ENCODE data around the gene ARL13A.

- no peak for TF ChIP-seq CTCF (IDR thresholded peaks at IDR 0.05)
- TF ChIP-seq POLR2A (IDR thresholded peaks at IDR 0.05): no peak
- no peak for TF ChIP-seq POLR2AphosphoS5 (IDR thresholded peaks at IDR 0.05)
Observed at GRCh38 chrX:100979881-100980607, 10.5 kb downstream of the ARL13A start.

Data from transverse colon (tissue), 4 donors.